NCI-H146 (cell line): Measurements from ENCODE around the gene ANO7.

Experiments used
- DNase-seq: peaks from one replicate; lab custom pipeline; 2025; lab: John Stamatoyannopoulos, UW

Gene ANO7

DNA sequence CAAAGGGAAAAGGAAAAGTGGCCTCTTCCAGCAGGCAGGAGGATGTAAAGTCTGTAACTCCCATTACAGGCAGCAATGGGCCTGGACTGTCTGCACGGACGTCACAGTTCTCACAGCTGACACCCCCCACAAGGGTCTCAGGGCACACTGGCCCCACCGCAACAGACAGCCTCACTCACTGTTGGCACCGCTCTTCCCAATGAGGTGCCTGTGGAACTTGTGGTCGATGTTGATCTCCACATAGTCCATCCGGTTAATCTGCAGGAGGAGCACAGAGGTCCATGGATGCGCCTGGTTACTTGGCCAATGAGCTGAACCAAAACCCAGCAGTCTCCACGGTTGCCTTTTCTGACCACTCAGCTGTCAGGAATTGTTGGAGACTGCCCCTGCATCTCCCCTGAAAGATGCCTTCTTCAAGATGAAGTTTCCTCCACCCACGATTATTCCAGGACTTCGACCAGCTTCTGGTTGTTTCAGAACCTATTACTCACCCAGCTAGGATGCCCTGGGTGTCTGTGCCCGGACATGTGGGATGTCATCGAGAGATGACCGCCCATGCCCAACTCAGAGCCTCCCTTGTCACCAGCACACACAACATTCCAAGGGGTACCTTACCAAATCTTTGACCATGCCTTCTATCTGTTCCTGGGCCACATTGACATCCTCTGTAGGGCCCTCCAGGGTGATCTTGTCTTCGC, 64.5 kb downstream of the ANO7 start:
- no peak for DNase-seq

GRCh38 chr2:241254904-241255351, 66.5 kb downstream of the ANO7 start:
- DNase-seq, result no peak

DNA sequence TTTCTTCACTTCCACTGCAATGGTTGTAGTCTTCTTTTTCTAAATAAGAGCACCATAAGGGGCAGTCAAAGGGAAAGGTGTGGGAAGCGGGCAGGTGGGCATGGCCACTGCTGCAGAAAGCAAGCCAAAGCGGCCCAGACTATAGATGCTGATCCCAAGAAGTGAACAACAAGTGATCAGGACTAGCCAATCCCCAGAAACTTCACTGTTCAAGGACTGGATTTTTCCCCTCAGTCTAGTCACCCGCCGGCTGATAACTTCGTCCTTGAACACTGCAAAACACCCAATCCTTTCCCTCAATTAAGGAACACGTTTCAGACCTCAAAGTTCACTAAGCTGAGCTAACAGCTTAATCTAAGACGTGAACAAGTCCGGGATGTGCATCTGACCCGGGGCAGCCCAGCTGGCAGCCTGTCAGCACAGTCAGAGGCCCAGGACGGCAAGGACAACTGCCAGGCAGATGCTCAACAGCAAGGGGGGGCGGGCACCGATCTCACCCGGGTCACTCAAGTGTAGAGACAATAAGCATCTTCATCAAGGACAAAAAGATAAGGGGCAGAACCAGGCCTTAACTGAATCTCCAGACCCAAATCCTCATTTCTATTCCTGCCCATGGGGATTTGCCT, 67.2 kb downstream of the ANO7 start:
- DNase-seq, result no peak

DNA sequence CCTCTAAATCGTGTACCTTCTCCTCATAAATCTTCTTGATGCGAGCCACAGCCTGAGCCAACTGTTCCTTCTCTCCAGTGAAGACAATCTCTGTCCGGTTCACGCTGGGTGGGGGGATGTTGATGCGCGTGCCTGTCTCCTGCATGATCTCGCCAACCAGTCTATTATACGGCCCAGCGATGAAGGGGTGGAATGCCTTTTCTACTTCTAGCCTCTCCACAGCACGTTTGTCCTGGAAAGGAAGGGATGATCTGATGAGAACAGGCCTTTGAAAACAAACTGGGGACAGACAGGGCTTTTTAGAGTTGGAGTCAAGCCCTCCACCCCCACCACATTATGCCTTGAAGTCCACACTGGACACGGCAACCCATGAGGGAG, 67.7 kb downstream of the ANO7 start:
- DNase-seq, result no peak

DNA sequence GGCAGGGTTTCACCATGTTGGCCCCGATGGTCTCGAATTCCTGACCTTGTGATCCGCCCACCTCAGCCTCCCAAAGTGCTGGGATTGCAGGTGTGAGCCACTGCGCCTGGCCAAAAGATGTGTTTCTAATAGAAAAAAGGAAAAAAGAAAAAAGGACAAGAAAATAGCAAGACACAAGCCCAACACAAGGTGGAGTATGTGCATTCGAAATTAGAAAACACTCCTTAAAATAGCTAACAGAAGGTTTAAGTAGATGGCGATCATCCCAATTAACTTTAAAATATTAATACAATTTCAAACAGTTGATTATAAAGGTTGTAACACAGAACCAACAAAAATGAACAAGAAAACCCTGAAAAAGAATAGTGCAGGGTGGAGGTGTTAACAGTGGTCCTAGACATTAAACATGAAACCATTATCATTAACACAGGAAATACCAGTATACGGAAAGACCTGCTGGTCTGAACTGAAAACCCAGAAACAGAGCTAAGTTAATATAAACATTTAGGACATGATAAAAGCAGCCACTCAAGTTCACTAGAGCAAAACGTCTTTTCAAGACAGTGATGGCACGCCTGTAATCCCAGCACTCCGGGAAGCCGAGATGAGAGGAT, 69.0 kb downstream of the ANO7 start:
- no peak for DNase-seq

DNA sequence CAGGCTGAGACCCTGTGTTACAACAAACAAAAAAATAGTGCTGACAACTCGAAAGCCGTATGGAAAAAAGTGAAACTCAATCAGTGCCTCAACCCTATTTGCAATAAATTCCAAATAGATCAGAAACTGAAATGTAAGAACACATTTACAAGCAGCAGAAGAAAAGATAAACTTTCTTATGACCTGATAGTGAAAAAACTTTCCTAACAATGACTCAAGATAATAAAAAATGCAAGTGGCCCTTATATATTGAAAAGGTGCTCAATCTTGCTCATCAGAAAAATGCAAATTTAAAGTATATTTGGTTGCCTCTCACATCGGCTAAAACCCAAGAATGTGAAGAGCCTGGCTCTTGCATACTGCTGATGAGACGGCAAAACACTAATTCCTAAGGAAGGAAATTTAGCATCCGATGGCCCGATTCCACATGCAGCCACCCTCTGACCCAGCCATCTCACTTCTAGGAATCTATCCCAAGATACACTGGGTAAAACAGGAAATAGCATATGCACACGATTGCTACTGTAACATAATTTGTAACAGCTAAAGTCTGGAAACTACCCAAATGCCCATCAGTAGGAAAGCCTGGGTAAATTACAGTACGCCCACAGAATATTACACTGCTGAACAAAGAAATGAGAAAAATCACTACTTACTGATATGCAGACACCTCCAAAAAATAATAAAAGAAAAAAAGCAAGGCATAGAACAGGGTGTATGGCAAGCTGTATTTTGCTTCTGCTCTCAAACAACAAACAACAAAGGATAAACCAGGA, 70.2 kb downstream of the ANO7 start:
- DNase-seq, result no peak

- DNase-seq, result no peak
Observed at GRCh38 chr2:241260911-241261310, 72.4 kb downstream of the ANO7 start.

DNA sequence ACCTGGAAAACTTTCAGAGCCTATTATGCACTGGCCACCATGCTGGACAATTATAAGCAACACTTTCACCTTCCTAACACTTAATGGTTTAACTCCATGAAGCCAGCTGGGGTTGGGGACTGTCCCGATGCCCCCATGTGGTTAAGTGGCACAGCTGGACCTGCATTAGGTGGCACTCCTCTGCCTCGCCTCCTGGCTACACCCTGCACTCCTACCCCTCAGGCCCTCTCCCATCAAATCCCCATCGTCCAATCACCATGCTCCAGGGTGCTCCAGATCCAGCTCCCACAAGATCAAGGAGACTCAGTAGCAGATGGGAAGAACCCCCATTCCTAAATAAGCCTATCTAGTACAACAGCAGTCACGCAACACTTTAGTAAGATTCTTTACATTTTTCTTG, 73.2 kb downstream of the ANO7 start:
- no peak for DNase-seq

- DNase-seq, result no peak
Observed at GRCh38 chr2:241263061-241263460, 74.6 kb downstream of the ANO7 start.

GRCh38 chr2:241265506-241265905, 77.0 kb downstream of the ANO7 start:
- no peak for DNase-seq

- DNase-seq, result no peak
Observed at GRCh38 chr2:241267249-241268067, 79.0 kb downstream of the ANO7 start.

DNA sequence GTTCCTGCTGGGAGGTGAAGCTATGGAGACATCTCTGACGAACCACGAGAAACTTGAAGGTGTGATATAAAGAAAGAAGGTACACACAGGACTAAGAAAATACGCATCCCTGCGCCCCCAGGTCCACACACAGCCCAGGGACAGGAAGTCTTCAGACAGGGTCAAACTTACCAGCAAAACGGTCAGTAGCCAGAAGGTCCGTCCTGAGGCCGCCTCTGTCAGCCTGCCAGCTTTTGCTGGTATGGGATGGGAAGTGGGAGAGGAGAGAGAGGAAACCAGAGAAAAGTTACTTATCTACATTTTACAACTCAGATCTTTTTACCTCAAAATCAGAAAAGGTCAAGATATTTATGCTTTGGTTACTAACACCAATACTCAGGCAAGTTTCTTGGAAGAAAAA, 79.8 kb downstream of the ANO7 start:
- DNase-seq, result no peak

DNA sequence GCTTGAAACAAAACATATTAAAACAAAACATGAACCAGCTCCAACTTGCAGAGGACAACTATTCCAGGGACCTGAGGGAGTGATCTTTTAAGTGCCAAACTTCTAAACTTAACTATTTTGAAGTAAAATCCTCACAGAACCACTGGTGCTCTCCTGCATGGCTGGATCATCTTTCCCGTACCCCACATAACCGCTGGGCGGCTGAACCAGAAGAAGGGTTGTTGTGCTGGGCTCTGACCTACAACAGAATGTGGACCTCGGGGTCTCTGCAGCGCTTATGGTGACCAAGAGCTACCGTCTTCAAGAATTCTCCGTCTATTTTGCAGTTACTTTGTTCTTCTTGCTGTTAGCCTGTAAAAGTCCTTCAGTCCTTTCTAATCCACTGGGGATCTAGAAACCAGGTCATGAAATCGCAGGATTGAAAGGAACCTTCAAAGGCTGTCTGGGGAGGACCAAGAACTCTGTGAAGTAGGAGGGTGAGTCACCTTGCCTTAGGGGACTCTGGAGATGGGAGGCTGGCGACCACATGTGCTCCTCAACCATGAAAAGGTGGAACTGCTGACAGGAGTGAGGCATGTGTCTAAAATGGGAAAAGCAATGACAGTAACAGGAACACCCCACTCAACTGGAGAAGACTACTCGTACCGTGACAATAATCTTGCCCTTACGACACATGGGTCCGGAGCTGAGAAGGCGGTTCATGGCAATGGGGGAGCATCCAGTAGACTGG, 80.4 kb downstream of the ANO7 start:
- no peak for DNase-seq

- DNase-seq, result no peak
Observed at GRCh38 chr2:241269707-241270520, 81.4 kb downstream of the ANO7 start.

DNA sequence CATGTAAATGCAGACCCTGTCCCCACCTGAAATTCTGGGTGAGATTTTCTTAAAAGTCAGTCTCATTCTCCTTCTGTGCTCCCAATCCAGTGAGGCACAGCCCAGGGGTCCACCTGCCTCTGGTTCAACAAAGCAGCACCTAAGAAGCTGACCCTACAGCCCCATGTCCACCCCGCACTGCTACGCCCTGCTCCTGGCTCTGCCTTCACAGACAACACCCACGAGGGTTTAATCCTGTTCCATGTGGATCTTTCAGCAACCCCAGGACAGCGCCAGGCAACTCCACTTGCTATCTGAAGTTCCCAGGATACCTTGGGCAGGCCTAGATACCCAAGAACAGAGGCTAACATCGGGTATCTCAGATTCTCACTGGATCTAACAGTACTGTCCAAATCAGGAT, 82.1 kb downstream of the ANO7 start:
- DNase-seq, result no peak

DNA sequence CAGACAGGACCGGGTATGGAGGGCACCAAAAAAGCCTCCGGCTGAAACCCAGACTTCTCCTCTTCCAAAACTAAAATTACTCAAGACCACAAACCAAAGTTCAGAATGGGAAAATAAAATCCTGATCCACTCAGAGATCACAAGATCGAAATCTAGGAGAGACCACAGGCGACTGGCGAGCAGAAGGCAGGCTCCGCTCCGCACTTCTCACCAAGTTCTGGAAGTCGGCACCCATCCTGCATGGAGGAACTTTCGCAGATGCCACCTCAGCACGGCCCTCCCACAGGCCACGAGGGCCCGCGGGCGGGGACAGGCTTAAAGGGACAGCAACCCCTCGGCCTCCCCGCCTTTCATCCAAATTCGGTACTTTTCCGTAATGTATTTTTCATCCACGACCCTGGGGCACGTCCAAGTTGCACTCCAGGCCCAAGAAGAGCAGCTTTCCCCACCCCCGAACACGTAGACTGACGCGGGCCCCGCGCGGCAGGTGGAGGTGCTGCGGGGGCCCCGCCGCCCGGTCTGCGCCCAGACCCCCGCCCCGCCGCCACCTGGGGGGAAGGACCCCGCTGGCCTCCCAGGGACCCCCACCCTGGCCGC, 83.3 kb downstream of the ANO7 start:
- DNase-seq, result peak; percentile 23

GRCh38 chr2:241272303-241273209, 84.1 kb downstream of the ANO7 start:
- peak; percentile 13 for DNase-seq

- DNase-seq, result no peak
Observed at GRCh38 chr2:241273210-241274020, 84.9 kb downstream of the ANO7 start.
